SHP77 (cell line): ENCODE measurements around the gene CCSER1.

Source experiments
- DNase-seq, 2 experiments: peaks; one replicate each; lab custom pipeline; 2025; lab: John Stamatoyannopoulos, UW

The CCSER1 gene

GRCh38 chr4:90951037-90951436 is 823.8 kb downstream of the CCSER1 start:
- DNase-seq, result peak; percentile 11 to 13

DNA sequence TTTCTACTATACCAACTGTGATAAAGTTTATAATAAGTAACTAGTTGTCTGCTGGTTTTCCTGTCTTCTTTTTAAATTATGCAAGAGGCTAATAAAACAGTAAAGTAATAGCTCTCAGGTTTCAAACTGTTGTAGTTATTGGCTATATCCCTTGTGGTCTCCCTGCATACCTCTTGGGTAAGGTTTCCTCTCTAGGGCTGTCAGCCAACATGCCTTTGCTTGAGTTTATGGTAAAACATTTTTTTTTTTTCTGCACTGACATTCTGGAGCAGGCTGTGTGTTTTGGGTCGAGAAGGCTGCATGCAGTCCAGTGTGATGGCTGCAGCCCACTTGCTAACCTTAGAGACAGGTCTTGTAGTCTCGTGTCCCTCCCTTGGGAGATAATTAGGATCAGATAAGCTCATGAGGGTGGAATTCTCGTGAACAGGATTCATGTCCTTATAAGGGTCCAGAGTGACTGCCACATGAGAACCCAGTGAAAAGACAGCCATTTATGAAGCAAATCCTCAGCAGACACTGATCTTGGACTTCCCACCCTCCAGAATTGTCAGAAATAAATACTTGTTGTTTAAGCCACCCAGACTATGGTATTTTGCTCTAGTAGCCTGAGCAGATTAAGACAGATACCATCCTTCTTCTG is 831.2 kb downstream of the CCSER1 start:
- no peak for DNase-seq

DNA sequence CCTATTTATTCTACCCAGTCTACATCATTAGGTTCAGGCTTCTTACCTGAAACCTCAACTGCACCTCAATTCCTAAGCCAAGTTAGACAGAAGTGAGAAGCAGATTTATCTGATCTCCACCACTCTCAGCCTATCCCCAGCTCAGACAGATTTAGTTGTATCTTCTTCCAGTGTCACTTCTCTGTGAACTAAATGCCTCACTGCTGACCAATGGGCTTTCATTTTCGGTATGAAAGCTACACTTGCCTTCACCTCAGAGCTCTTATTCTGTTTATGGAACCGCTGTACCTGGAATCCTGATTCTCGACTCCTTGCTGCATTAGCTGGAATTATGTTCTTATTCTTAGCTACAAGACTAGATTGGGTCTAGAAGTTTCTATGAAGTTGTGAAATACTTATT is 833.2 kb downstream of the CCSER1 start:
- no peak for DNase-seq

GRCh38 chr4:90960840-90961239 is 833.6 kb downstream of the CCSER1 start:
- DNase-seq, result no peak

DNA sequence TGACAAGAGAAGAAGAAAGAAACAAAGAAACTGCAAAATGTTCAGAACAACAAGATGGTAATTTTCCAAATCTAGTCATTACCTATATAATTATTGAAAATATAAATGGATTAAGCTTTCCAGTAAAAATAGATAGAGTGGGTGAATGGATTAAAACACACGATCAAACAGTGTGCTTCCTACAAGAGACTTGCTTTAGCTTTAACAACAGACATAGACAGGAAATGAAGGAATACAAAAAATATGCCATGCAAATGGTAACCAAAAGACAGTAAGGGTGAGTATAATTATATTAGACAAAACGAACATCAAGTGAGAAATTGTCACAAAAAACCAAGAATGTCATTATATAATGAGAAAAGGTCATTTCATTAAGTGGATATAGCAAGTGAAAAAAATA is 842.8 kb downstream of the CCSER1 start:
- no peak for DNase-seq

DNA sequence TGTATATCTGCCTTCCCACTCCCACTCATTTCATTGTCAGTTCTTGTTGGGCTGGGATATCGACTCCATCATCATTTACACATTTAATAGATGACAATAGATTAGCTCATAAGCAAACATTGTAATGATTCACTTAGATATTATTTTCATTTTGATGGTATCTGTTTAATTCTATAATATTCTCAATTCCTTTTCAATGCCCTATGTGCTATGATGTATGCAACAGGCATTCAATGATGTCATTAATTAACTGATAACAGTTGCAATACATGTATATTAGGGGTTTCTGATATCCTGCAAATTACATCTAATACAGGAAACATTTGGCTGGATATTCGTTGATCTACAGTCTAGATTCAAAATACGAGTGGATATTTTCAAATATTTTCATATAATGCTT is 850.5 kb downstream of the CCSER1 start:
- DNase-seq, result no peak

- DNase-seq, result no peak
Observed at GRCh38 chr4:90979556-90979955, 852.4 kb downstream of the CCSER1 start.

DNA sequence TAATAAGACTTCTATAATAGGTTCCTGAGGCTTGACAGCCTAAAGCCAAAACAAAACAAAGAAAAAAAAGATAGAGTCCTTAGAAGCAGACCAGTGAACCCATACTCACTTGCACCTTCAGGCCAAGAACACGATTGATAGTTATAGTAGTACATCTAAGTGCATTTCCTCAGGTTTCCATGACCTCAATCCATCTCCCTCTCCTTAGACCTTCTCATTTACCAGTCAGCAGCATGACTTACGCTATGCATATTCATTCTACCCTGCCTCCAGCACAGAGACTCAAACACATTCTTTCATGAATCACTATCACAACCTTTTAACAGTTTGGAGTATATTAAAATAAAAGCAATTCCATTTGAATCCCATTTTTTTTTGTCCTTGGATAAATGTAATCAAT is 855.6 kb downstream of the CCSER1 start:
- DNase-seq, result no peak

DNA sequence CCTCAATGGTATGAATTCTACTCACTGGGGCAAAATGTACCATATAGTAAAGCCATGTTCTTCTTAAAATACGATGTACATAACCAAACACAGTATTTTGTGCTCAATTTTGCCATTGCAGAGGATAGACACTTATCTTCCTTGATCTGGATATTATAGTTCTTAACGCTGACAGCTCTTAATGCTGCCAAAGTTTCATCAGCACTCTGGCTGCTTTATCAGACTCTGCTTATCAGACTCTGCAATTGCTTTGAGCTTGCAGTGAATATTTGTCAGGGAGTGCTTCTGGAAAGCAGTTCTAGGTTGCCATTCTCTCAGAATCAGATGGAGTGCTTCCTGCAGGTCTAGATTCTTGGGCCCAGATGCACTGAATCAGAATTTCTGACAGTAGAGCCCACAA is 863.1 kb downstream of the CCSER1 start:
- no peak for DNase-seq

- DNase-seq, result no peak
Observed at GRCh38 chr4:90992213-90992612, 865.0 kb downstream of the CCSER1 start.

DNA sequence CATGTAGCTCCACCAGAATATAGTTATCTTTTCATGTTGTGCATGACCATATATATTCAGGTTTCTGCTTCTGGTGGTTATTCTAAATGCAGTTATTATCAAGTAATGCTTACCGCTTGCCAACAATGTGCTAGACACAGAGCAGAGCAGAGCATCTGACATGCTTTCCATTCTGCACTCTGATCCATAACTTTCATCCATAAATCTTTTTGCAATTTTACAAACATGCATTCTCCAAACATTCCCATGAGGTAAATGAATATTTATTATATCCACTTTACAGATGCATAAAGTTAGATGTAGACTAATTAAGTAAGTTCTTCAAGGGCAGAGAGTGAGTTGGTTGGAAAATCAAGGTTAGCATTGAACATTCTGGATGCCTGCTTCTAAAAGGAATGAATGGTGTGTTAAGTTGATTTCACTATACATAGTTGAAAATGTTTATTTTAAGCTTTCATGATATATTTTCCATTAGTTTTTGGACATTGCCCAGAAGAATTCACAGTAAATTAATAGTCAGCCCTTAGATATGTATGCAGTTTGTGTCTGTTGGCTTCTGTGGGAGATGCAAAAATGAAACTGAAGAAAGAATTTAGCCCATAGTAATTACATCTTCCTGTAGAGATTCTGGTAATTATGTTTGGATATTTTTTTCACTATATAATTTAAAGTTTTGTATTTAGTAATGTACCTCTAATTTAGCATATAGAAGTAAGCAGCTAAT is 867.8 kb downstream of the CCSER1 start:
- DNase-seq, result no peak

DNA sequence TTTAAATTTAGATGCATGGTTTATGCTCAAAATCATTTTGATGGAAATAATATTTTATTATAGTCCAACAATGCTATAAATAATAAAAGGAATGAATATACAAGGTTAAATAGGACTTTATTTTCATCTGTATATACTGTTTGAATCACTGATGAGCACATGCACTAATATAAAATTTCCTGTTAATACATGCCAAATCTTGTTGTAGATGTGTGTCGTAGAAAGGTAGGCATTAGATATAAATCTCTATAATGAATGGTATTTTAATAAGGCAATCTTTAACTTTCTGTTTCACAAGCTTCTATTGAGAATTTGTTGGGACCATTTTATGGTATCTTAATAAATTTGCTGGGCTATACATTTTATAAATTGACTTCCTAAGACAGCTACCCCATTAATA is 868.8 kb downstream of the CCSER1 start:
- DNase-seq, result no peak

GRCh38 chr4:90996813-90997212 is 869.6 kb downstream of the CCSER1 start:
- DNase-seq, result no peak

- no peak for DNase-seq
Observed at GRCh38 chr4:91015861-91016260, 888.7 kb downstream of the CCSER1 start.

GRCh38 chr4:91019513-91019912 is 892.3 kb downstream of the CCSER1 start:
- no peak for DNase-seq

DNA sequence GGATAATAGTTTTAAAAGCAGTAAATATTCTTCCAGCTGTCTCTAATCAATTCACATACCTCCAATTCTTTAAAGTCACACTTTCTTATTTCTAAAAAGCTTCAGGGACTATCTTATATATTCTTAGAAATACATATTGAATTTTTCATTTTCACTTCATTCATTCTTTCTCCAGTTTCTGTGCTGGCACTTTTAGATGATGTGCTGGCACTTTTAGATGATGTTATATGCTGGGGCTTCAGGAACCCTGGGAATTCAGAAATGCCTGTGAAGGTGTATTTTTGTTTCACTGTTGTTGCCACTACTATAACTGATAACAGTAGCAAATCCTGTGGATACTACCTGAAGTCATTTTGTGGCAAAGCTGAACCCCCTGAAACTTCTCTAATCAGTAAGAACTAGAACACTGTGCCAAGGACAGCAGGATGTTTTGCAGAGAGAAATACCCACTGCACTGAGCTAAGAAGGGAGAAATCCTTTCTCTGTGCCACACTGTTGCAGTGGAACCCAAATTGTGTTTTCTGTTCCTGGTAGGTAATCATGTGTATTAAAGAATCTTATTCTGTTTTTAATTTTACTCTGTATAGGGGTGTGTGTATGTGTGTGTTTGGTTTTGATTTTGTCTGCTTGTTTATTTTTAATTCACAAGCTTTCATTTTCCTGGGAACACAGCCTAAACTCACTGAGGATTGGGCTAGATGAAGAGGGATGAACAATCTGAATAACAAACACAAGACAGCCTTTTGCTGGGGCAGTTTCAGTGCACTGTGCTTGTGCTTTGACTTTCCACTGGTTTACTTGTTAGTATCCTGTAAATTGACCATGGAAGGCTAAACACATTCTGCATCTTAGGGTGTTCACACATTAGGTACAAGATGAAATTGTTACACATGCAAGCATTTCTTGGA is 898.3 kb downstream of the CCSER1 start:
- no peak for DNase-seq

- DNase-seq, result no peak
Observed at GRCh38 chr4:91028228-91028627, 901.0 kb downstream of the CCSER1 start.

DNA sequence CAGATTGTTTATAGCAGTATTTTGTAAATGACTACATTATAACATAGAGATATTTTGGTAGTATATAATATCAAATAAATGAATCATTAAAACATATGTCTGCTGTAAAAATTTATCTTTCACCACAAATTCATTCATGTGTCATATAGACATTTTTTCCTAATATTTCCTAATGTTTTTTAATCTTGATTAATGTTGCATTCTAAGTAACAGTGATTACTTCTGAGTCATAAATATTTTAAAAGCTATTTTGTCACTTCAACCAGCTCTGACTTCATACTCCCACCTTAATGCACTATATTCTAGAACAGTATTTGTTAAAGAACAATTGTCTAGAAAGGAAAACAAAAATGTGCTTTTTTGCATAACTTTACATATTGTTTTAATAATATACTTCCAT is 904.6 kb downstream of the CCSER1 start:
- no peak for DNase-seq

DNA sequence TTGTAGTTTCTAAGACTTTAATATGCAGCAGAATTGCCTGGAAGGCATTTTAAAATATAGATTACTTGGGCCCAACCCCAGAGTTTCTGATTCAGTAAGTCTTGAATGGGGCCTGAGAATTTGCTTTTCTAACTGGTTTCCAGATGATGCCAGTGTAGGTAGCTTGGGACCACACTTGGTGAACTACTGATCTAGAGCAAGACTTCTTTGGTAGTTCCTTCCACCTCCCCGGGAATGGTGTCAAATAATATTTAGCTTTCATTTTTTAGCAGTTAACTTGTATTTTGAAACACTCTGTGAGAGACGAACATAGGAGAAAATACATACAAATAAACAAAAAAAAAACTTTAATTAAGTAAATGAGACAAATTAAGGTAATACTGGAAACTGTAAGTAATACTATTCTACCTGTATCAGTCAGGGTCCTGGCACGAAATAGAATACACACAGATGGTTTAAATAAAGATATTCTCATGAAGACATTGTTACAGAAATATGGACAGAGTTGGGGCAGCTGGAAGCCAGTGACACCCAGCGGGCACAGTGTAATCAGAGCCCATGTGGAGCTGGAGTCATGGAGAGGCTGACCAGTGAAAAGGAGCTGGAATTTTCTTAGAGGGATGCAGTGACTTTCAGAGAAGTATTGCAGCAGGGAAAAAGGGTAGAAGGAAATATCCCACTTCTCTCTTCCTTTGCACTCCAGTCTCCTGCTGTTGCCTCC is 905.7 kb downstream of the CCSER1 start:
- DNase-seq, result no peak

GRCh38 chr4:91035276-91035675 is 908.1 kb downstream of the CCSER1 start:
- no peak for DNase-seq

GRCh38 chr4:91037951-91038350 is 910.8 kb downstream of the CCSER1 start:
- no peak for DNase-seq

DNA sequence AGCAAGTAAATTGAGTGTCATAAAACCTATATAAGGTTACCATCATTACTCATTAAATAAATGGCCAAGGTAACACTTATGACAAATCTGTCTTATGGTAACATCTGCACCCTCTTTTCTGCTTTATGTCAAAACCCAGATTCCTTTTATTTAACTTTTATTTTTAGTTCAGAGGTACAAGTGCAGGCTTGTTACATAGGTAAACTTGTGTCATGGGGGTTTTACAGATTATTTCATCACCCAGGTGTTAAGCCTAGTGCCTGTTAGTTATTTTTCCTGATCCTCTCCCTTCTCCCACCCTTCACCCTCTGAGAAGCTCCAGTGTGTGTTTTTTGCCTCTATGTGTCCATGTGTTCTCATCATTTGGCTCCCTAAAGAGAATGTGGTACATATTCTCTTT is 930.7 kb downstream of the CCSER1 start:
- DNase-seq, result no peak
